Measurements from ENCODE around the gene PARL. TPM values are rescaled to one million over a fixed set of nuclear protein-coding genes. Genes with fewer than 3 reads are reported as not detected.

Gene PARL
- total RNA-seq, 1 donor from 2014 or later = 39.2 TPM

DNA sequence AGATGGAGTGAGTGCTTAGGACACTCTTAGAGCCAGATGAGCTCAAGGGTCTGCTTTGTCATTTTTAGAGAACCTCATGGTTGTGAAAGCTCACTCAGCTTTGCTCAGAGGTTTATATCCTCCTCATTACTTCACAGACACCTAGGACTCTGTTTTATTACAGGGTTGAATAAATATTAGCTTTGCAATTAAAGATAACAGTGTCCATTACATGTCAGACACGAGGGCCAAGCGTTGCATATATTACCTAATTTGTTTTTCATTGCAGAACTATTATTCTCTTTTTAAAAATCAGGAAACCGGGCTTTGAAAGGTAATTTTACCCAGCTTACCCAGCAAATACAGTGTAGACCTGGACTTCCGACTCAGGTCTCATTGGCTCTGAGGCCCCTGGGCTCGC is 75.4 kb downstream of the PARL start:
- TF ChIP-seq, protein P1, sequence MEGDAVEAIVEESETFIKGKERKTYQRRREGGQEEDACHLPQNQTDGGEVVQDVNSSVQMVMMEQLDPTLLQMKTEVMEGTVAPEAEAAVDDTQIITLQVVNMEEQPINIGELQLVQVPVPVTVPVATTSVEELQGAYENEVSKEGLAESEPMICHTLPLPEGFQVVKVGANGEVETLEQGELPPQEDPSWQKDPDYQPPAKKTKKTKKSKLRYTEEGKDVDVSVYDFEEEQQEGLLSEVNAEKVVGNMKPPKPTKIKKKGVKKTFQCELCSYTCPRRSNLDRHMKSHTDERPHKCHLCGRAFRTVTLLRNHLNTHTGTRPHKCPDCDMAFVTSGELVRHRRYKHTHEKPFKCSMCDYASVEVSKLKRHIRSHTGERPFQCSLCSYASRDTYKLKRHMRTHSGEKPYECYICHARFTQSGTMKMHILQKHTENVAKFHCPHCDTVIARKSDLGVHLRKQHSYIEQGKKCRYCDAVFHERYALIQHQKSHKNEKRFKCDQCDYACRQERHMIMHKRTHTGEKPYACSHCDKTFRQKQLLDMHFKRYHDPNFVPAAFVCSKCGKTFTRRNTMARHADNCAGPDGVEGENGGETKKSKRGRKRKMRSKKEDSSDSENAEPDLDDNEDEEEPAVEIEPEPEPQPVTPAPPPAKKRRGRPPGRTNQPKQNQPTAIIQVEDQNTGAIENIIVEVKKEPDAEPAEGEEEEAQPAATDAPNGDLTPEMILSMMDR (IDR thresholded peaks at IDR 0.05) = no peak
- DNase-seq (ENCODE audit: low spot score) = no peak
- Mint-ChIP-seq H3K4me1 (ENCODE audit: low read depth) (peaks cover 4% of the 10 kb centered on the region), H3K27me3 (ENCODE audit: low read depth) (no peaks in the 10 kb centered on the region), H3K9me3 (ENCODE audit: low read depth) (no peaks in the 10 kb centered on the region), H3K36me3 (ENCODE audit: low read depth) (peaks cover 38% of the 10 kb centered on the region), H3K4me3 (ENCODE audit: unreplicated experiment) (no peak overlapping the region), H3K27ac (ENCODE audit: unreplicated experiment) (no peak overlapping the region)

DNA sequence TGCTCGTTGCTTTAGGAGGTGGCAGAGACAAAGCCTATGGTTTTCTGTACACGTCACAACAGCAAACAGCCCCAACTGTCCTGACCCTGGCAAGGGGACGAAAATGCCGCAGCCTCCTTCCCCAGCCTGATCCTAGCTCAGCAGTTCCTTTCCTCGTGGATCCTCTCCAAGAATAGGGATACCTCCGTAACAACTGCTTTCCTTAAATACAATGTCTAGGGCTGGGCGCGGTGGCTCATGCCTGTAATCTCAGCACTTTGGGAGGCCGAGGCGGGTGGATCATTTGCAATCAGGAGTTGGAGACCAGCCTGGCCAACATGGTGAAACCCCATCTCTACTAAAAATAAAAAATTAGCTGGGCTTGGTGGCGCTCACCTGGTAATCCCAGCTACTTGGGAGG is 76.3 kb downstream of the PARL start:
- no peaks in the 10 kb centered on the region for H3K9me3 Mint-ChIP-seq (ENCODE audit: low read depth)
- DNase-seq (ENCODE audit: low spot score) = no peak
- TF ChIP-seq, protein P1 (IDR thresholded peaks at IDR 0.05) = no peak
- H3K4me1 Mint-ChIP-seq (ENCODE audit: low read depth) = peaks cover 4% of the 10 kb centered on the region
- no peak overlapping the region for H3K27ac Mint-ChIP-seq (ENCODE audit: unreplicated experiment)
- H3K36me3 Mint-ChIP-seq (ENCODE audit: low read depth) = peaks cover 47% of the 10 kb centered on the region
- no peaks in the 10 kb centered on the region for H3K27me3 Mint-ChIP-seq (ENCODE audit: low read depth)
- no peak overlapping the region for H3K4me3 Mint-ChIP-seq (ENCODE audit: unreplicated experiment)

DNA sequence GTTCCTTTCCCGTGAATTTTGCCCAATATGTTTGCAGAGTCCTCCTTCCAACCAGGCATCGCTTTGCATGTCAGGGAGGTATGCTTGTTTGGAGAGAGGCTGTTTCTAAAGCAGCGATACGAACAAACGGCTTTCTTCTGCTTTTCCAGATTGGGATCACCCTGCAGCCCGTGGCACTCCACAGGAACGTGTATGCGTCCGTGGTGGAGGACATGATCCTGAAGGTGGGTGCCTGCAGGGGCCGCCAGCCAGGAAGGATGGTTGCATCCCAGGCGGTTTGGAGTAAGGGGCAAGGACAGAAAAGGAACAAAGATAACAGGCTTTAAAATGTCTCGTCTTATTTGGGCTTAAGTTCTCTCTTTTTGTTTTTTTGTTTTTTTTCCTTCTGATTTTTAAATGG is 76.8 kb downstream of the PARL start:
- H3K4me1 Mint-ChIP-seq (ENCODE audit: low read depth) = peaks cover 4% of the 10 kb centered on the region
- H3K4me3 Mint-ChIP-seq (ENCODE audit: unreplicated experiment) = no peak overlapping the region
- H3K27me3 Mint-ChIP-seq (ENCODE audit: low read depth) = no peaks in the 10 kb centered on the region
- no peaks in the 10 kb centered on the region for H3K9me3 Mint-ChIP-seq (ENCODE audit: low read depth)
- DNase-seq (ENCODE audit: low spot score) = no peak
- peaks cover 50% of the 10 kb centered on the region for H3K36me3 Mint-ChIP-seq (ENCODE audit: low read depth)
- no peak overlapping the region for H3K27ac Mint-ChIP-seq (ENCODE audit: unreplicated experiment)
- TF ChIP-seq, protein P1 (IDR thresholded peaks at IDR 0.05) = no peak

DNA sequence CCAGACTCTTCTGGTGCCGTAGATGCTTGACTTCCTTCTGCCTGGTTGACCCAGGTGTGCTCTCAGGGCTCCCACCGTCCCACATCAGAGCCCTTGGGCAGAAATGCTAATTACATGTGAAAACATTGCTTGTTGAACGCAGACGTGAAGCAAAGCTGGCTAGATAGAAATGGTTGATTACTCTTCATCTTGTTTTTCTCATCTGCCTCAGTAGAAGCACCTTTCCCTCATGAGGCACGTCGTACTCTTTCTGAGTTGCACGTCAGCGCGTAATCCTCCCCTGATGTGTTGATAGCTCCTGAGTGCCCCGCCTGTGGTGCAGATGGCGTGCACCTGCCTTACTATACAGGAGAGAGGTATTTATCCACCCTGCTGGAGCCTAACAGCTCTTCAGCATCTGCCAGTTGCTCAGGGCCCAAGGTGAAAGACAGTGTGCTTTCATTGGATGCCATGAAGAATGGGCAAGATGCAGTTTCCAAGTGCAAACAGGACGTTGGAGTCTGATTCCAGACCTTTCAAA is 77.4 kb downstream of the PARL start:
- Mint-ChIP-seq H3K4me3 (ENCODE audit: unreplicated experiment) (no peak overlapping the region), H3K36me3 (ENCODE audit: low read depth) (peaks cover 50% of the 10 kb centered on the region), H3K27ac (ENCODE audit: unreplicated experiment) (no peak overlapping the region), H3K4me1 (ENCODE audit: low read depth) (no peaks in the 10 kb centered on the region), H3K27me3 (ENCODE audit: low read depth) (no peaks in the 10 kb centered on the region), H3K9me3 (ENCODE audit: low read depth) (no peaks in the 10 kb centered on the region)
- no peak for DNase-seq (ENCODE audit: low spot score)
- TF ChIP-seq, protein P1 (IDR thresholded peaks at IDR 0.05) = no peak

DNA sequence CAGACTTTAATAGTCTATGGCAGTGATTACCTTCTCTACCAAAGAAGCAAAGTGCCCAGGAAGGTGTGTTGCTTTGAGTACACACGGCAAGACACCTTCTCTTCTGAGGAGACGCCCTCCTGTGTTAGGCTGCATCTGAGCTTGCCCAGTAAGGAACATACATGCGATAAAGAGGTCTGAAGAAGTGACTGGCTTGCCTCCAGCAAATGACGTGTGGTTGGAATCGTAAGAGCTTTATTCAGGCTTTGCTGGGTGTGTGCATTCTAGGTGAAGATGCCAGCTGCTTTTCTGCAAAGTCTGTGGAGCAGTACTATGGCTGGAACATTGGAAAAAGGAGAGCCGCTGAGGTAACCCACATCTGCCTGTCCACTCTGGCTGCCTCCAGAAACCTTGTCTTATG is 81.7 kb downstream of the PARL start:
- Mint-ChIP-seq H3K4me1 (ENCODE audit: low read depth) (no peaks in the 10 kb centered on the region), H3K9me3 (ENCODE audit: low read depth) (no peaks in the 10 kb centered on the region), H3K27ac (ENCODE audit: unreplicated experiment) (no peak overlapping the region), H3K27me3 (ENCODE audit: low read depth) (no peaks in the 10 kb centered on the region), H3K36me3 (ENCODE audit: low read depth) (peaks cover 55% of the 10 kb centered on the region), H3K4me3 (ENCODE audit: unreplicated experiment) (no peak overlapping the region)
- TF ChIP-seq, protein P1 (IDR thresholded peaks at IDR 0.05) = no peak
- no peak for DNase-seq (ENCODE audit: low spot score)

Data from chondrocyte (in vitro differentiated cells).